HG02610 (cell line): Measurements from ENCODE around the gene AAGAB.
"Not testable (repeated sequence)": the region's sequence is repeated elsewhere in the genome, so short reads cannot be mapped to it uniquely, and the experiment has no call there.

Experiments
- ATAC-seq: cut with Tn5 transposase; IDR thresholded peaks from one replicate; pipeline ENCODE4 v1.9.1; 2021; ENCODE audit warnings: mild to moderate bottlenecking, moderate library complexity; ENCODE audit not compliant: unreplicated experiment

Gene AAGAB

GRCh38 chr15:67253549-67254237 is 768 bp downstream of the AAGAB start:
- ATAC-seq: no peak

- ATAC-seq: no peak
Measured at GRCh38 chr15:67253101-67253500, 1.4 kb downstream of the AAGAB start.

- ATAC-seq: no peak
Measured at GRCh38 chr15:67251318-67251717, 3.1 kb downstream of the AAGAB start.

GRCh38 chr15:67249830-67250229 is 4.6 kb downstream of the AAGAB start:
- no peak for ATAC-seq

GRCh38 chr15:67248011-67248505 is 6.4 kb downstream of the AAGAB start:
- no peak for ATAC-seq

GRCh38 chr15:67246606-67247005 is 7.9 kb downstream of the AAGAB start:
- ATAC-seq: not testable (repeated sequence)

GRCh38 chr15:67244971-67245478 is 9.4 kb downstream of the AAGAB start:
- no peak for ATAC-seq

- ATAC-seq: no peak
Measured at GRCh38 chr15:67242708-67243111, 11.8 kb downstream of the AAGAB start.

GRCh38 chr15:67241132-67241855 is 13.2 kb downstream of the AAGAB start:
- peak; percentile 90 for ATAC-seq

- peak; percentile 11 for ATAC-seq
Measured at GRCh38 chr15:67240235-67241131, 14.0 kb downstream of the AAGAB start.

- no peak for ATAC-seq
Measured at GRCh38 chr15:67232591-67232990, 21.9 kb downstream of the AAGAB start.

- no peak for ATAC-seq
Measured at GRCh38 chr15:67230504-67230903, 24.0 kb downstream of the AAGAB start.

GRCh38 chr15:67228286-67228685 is 26.2 kb downstream of the AAGAB start:
- ATAC-seq: no peak

GRCh38 chr15:67227846-67228245 is 26.6 kb downstream of the AAGAB start:
- ATAC-seq: no peak

GRCh38 chr15:67227431-67227830 is 27.0 kb downstream of the AAGAB start:
- no peak for ATAC-seq

GRCh38 chr15:67225336-67225735 is 29.1 kb downstream of the AAGAB start:
- ATAC-seq: no peak

- no peak for ATAC-seq
Measured at GRCh38 chr15:67224889-67225288, 29.6 kb downstream of the AAGAB start.

GRCh38 chr15:67219288-67219687 is 35.2 kb downstream of the AAGAB start:
- no peak for ATAC-seq

- ATAC-seq: no peak
Measured at GRCh38 chr15:67218428-67218827, 36.0 kb downstream of the AAGAB start.

GRCh38 chr15:67216859-67217258 is 37.6 kb downstream of the AAGAB start:
- ATAC-seq: no peak

GRCh38 chr15:67215102-67215501 is 39.4 kb downstream of the AAGAB start:
- ATAC-seq: no peak
